Measurements from ENCODE around the gene KCNQ2. TPM values are rescaled to one million over a fixed set of nuclear protein-coding genes. Genes with fewer than 3 reads are reported as not detected.
A peak's percentile ranks its signal among the peaks of the same experiment; 100 is the strongest.
"Not testable (repeated sequence)": the region's sequence is repeated elsewhere in the genome, so short reads cannot be mapped to it uniquely, and the experiment has no call there.

Gene KCNQ2
- total RNA-seq, 2 donors from 2014 or later, result not detected

DNA sequence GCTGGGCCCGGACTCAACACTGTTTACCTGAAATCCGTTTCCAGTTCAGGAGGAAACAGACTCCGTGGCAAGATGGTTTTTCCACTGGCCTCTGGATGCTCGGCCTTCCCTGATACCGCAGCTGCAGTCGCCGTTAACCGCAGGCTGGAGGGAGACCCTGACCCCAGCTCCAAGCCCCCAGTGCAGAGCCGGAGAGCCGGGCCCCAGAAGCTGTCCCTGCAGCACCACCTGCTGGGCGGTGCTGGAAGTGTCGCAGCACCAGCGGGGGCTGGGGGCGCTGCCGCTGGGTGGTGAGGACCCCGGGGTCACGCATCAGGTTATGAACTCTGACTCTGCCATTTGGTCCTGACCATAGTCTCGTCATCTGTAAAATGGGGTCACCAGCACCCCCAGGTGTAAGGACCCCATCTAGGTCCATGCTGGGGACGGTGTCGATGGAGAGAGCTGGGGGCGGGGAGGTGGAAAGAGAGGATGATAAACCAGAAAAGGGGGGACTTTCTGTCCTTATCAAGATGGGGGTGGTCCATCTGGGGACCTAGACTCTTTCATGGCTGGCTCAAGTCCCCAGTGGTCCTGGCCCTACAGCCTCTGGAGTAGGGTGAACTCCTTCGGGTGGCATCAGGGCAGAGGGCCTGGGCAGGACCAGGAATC, 90.5 kb downstream of the KCNQ2 start:
- no peak overlapping the region for H3K27ac ChIP-seq
- TF ChIP-seq CTCF (IDR thresholded peaks at IDR 0.05), result peak; percentile 97 to 98
- H3K4me1 ChIP-seq, result no peaks in the 10 kb centered on the region
- H3K4me3 ChIP-seq, result no peak overlapping the region
- H3K9me3 ChIP-seq, result peaks cover 0 to 17% of the 10 kb centered on the region in 2 donors
- H3K27me3 ChIP-seq, result peaks cover 0 to 3% of the 10 kb centered on the region in 2 donors
- no peak for DNase-seq (ENCODE audit: low spot score)
- no peaks in the 10 kb centered on the region for H3K36me3 ChIP-seq

DNA sequence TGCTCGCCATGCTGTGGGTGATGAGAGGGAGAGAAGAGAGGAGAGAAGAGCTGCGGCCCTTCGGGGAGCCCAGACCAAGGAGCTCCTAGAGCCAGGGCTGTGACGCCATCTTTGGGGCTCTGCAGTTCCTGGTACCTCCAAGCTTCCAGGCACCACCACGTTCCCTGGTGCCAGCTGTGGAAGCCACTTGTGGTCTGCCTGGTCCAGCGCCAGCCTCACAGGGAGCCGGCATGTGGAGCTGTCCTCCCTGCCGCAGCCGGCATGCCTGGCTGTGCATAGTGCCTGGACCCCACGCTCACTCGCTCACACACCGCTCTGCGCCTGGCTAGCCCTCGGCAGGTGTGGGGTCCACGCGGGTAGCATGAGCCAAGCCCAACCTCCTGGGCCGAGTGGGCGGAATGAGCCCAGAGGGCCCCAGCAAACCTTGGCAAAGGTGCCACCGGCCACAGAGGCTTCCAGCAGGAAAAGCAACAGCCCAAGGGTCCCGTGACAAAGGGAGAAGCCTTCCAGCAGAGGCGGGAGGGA, 92.0 kb downstream of the KCNQ2 start:
- H3K4me3 ChIP-seq, result no peak overlapping the region
- H3K36me3 ChIP-seq, result no peaks in the 10 kb centered on the region
- no peak overlapping the region for H3K27ac ChIP-seq
- DNase-seq (ENCODE audit: low spot score), result no peak
- no peak for TF ChIP-seq CTCF (IDR thresholded peaks at IDR 0.05)
- H3K9me3 ChIP-seq, result peaks cover 0 to 5% of the 10 kb centered on the region in 2 donors
- H3K27me3 ChIP-seq, result peaks cover 0 to 7% of the 10 kb centered on the region in 2 donors
- H3K4me1 ChIP-seq, result no peaks in the 10 kb centered on the region

DNA sequence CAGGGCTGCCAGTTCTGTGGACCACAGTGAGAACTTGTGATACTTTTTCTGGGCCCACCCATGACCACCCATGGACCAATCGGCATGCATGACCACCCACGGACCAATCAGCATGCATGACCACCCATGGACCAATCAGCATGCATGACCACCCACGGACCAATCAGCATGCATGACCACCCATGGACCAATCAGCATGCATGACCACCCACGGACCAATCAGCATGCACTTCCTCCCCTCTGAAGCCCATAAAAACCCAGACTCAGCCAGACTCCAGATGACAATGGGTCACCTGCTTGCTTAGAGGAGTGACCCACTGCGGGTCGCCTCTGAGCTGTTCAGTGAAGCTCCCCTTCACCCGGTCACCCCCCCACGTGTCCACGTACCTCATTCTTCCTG, 92.6 kb downstream of the KCNQ2 start:
- not testable (repeated sequence) for DNase-seq (ENCODE audit: low spot score); H3K27ac ChIP-seq; H3K4me3 ChIP-seq; H3K4me1 ChIP-seq; H3K27me3 ChIP-seq; H3K36me3 ChIP-seq; H3K9me3 ChIP-seq

DNA sequence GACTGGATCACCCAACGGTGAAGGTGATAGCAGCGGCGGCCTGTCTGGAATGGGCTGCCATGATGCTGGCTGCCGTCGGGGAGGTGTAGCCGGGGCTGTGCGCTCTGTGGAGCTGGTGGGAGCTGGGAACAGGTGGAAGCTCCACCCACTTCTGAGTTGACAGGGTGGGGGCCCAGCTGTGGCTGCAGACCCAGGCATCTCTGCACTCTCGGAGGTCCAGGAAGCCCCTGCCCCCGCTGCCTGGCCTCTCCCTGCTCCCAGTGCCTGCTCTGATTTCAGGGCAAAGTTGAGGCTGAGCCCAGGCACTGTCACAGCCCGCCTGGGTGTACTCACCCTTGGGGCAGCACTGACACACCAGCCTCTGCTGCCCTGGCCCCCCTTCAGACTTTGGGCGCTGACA, 93.2 kb downstream of the KCNQ2 start:
- Histone ChIP-seq H3K4me1 (no peaks in the 10 kb centered on the region), H3K27ac (no peak overlapping the region), H3K9me3 (no peaks in the 10 kb centered on the region), H3K27me3 (peaks cover 0 to 7% of the 10 kb centered on the region in 2 donors), H3K4me3 (no peak overlapping the region), H3K36me3 (no peaks in the 10 kb centered on the region)
- DNase-seq (ENCODE audit: low spot score), result no peak
- TF ChIP-seq CTCF (IDR thresholded peaks at IDR 0.05), result no peak

DNA sequence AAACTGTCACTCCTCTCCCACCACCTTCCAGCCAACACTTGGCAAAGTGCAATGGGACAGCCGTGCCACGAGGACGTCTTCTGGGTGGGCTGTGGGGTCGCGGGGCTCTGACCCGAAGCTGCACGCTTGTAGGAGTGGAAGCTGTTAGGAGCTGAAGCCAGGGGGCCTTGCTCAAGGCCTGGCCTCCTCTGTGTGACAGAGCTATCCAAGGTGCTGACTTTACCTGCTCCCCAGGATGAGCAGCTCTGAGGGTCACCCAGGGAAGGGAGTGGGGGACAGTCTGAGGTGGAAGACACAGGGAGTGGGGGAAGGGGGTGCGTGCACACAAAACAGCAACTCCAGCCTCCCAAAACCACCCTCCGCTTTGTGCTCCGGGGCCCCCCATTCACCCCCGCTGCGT, 93.8 kb downstream of the KCNQ2 start:
- peaks cover 0 to 7% of the 10 kb centered on the region in 2 donors for H3K27me3 ChIP-seq
- DNase-seq (ENCODE audit: low spot score), result no peak
- no peaks in the 10 kb centered on the region for H3K36me3 ChIP-seq
- H3K4me3 ChIP-seq, result no peak overlapping the region
- H3K4me1 ChIP-seq, result peaks cover 0 to 1% of the 10 kb centered on the region in 2 donors
- no peaks in the 10 kb centered on the region for H3K9me3 ChIP-seq
- TF ChIP-seq CTCF (IDR thresholded peaks at IDR 0.05), result no peak
- H3K27ac ChIP-seq, result no peak overlapping the region

DNA sequence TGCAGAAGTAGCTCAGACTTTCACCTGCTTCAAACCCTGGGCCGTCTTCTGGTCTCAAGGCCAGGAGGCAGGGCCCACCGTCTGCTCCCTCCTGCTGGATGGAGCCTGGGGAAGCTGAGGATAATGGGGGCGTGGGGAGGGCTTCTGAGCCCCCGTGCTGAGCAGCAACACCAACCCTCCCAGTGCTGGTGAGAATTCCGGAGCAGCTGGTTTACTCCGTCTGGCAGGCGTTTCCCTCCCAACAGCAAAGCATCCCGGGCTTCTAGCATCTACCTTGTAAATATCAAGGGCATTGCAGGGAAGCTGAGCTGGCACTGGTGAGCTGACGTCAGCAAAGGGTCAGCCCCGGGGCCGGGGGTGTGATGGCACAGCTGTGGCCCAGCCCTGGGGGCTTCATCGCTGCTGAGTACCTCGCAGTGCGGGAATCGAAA, 94.5 kb downstream of the KCNQ2 start:
- Histone ChIP-seq H3K27me3 (peaks cover 0 to 7% of the 10 kb centered on the region in 2 donors), H3K4me1 (peaks cover 0 to 7% of the 10 kb centered on the region in 2 donors), H3K4me3 (no peak overlapping the region), H3K36me3 (no peaks in the 10 kb centered on the region), H3K9me3 (no peaks in the 10 kb centered on the region), H3K27ac (no peak overlapping the region)
- DNase-seq (ENCODE audit: low spot score), result no peak
- TF ChIP-seq CTCF (IDR thresholded peaks at IDR 0.05), result no peak

Data from right atrium auricular region (tissue), 2 donors.